ENCODE data around the gene DOCK9.

Gene DOCK9

GRCh38 chr13:98886587-98887230 lies 91.2 kb downstream of the DOCK9 start:
- DNase-seq (ENCODE audit: low spot score), result no peak

GRCh38 chr13:98885600-98885999 lies 92.3 kb downstream of the DOCK9 start:
- DNase-seq (ENCODE audit: low spot score), result no peak

GRCh38 chr13:98883998-98884397 lies 93.9 kb downstream of the DOCK9 start:
- no peak for DNase-seq (ENCODE audit: low spot score)

GRCh38 chr13:98881390-98881789 lies 96.5 kb downstream of the DOCK9 start:
- DNase-seq (ENCODE audit: low spot score), result no peak

GRCh38 chr13:98880677-98881076 lies 97.2 kb downstream of the DOCK9 start:
- no peak for DNase-seq (ENCODE audit: low spot score)

GRCh38 chr13:98879957-98880356 lies 97.9 kb downstream of the DOCK9 start:
- DNase-seq (ENCODE audit: low spot score), result no peak

GRCh38 chr13:98879127-98879520 lies 98.7 kb downstream of the DOCK9 start:
- DNase-seq (ENCODE audit: low spot score), result no peak

GRCh38 chr13:98878486-98879126 lies 99.3 kb downstream of the DOCK9 start:
- no peak for DNase-seq (ENCODE audit: low spot score)

- DNase-seq (ENCODE audit: low spot score), result no peak
Measured at GRCh38 chr13:98877936-98878335, 99.9 kb downstream of the DOCK9 start.

GRCh38 chr13:98877466-98877865 lies 100.4 kb downstream of the DOCK9 start:
- no peak for DNase-seq (ENCODE audit: low spot score)

GRCh38 chr13:98875146-98875729 lies 102.6 kb downstream of the DOCK9 start:
- DNase-seq (ENCODE audit: low spot score), result no peak

GRCh38 chr13:98874029-98874397 lies 103.9 kb downstream of the DOCK9 start:
- DNase-seq (ENCODE audit: low spot score), result no peak

GRCh38 chr13:98873377-98874028 lies 104.4 kb downstream of the DOCK9 start:
- no peak for DNase-seq (ENCODE audit: low spot score)

GRCh38 chr13:98871727-98872126 lies 106.1 kb downstream of the DOCK9 start:
- DNase-seq (ENCODE audit: low spot score), result no peak

GRCh38 chr13:98869408-98870090 lies 108.3 kb downstream of the DOCK9 start:
- no peak for DNase-seq (ENCODE audit: low spot score)

- no peak for DNase-seq (ENCODE audit: low spot score)
Measured at GRCh38 chr13:98868932-98869331, 108.9 kb downstream of the DOCK9 start.

- DNase-seq (ENCODE audit: low spot score), result no peak
Measured at GRCh38 chr13:98866882-98867281, 111.0 kb downstream of the DOCK9 start.

- DNase-seq (ENCODE audit: low spot score), result no peak
Measured at GRCh38 chr13:98860491-98860890, 117.4 kb downstream of the DOCK9 start.

- no peak for DNase-seq (ENCODE audit: low spot score)
Measured at GRCh38 chr13:98858191-98858590, 119.7 kb downstream of the DOCK9 start.

GRCh38 chr13:98856983-98857382 lies 120.9 kb downstream of the DOCK9 start:
- no peak for DNase-seq (ENCODE audit: low spot score)

- DNase-seq (ENCODE audit: low spot score), result no peak
Measured at GRCh38 chr13:98854448-98854847, 123.4 kb downstream of the DOCK9 start.

- peak; percentile 82 for DNase-seq (ENCODE audit: low spot score)
Measured at GRCh38 chr13:98853771-98854221, 124.1 kb downstream of the DOCK9 start.

Measured in AG20443 (cell line).